AG09319 (cell line): ENCODE data around the gene OR10G4.

Experiments used
- DNase-seq: peaks from one replicate; pipeline ENCODE4 v3.0.0-alpha.2; 2010; ENCODE audit warnings: low read depth; ENCODE audit errors: extremely low read depth
- CTCF ChIP-seq: IDR thresholded peaks from 2 replicates; pipeline ENCODE4 v1.5.1; 2011; ENCODE audit warnings: low read depth, mild to moderate bottlenecking, inconsistent platforms, low read length, moderate library complexity

The OR10G4 gene

GRCh38 chr11:124026498-124026897 is 13.7 kb downstream of the OR10G4 start, which contains the start of gene OR10G8:
OR10G8 (plus strand) TSS chr11:124026798; CDS start chr11:124029623, 2,825 bp downstream.
- TF ChIP-seq CTCF = no peak
- DNase-seq = no peak

- TF ChIP-seq CTCF = no peak
- no peak for DNase-seq
These were observed 23.9 kb downstream of the OR10G4 start for GRCh38 chr11:124036666-124037065.

- no peak for DNase-seq
These were observed 26.8 kb downstream of the OR10G4 start for GRCh38 chr11:124039557-124039956.

GRCh38 chr11:124041254-124041653 is 28.5 kb downstream of the OR10G4 start, which contains the start of gene OR10G7:
OR10G7 (minus strand) TSS chr11:124041325; CDS start chr11:124039001, 2,324 bp downstream.
- no peak for TF ChIP-seq CTCF
- no peak for DNase-seq

More at GRCh38 chr11:124039557-124039956, 26.8 kb downstream of the OR10G4 start:
- TF ChIP-seq CTCF = no peak

GRCh38 chr11:124043420-124043819 is 30.6 kb downstream of the OR10G4 start:
- no peak for DNase-seq
- no peak for TF ChIP-seq CTCF

- TF ChIP-seq CTCF = no peak
- no peak for DNase-seq
These were observed 38.0 kb downstream of the OR10G4 start for GRCh38 chr11:124050748-124051147.

GRCh38 chr11:124052966-124053365 is 40.2 kb downstream of the OR10G4 start:
- no peak for DNase-seq
- no peak for TF ChIP-seq CTCF
